Esophagus muscularis mucosa (tissue), 4 donors: Measurements from ENCODE around the gene FBN1. TPM values are rescaled to one million over a fixed set of nuclear protein-coding genes. Genes with fewer than 3 reads are reported as not detected.

ENCODE experiments used
- DNase-seq: peaks from one replicate; pipeline ENCODE4 v3.0.0-alpha.2; 2017; ENCODE audit errors: extremely low spot score
- H3K27ac ChIP-seq, 4 donors: fragments of 200-600 bp; sonication (generic); replicated peaks in 1 of 4; 1 replicate in 3 of 4; 2 replicates in 1 of 4; pipeline ENCODE4 v1.5.1; 2016 to 2019; ENCODE audit warnings: mild to moderate bottlenecking in 1 of 4
- H3K27me3 ChIP-seq, 4 donors: fragments of 200-600 bp; sonication (generic); one replicate each; pipeline versions ENCODE4 v1.5.1 to v1.6.0; 2016 to 2019
- H3K36me3 ChIP-seq, 4 donors: fragments of 200-600 bp; sonication (generic); one replicate each; pipeline ENCODE4 v1.5.1; 2016 to 2019
- H3K4me1 ChIP-seq, 4 donors: fragments of 200-600 bp; sonication (generic); one replicate each; pipeline ENCODE4 v1.5.1; 2016 to 2019
- H3K4me3 ChIP-seq, 4 donors: fragments of 200-600 bp; sonication (generic); 1 replicate in 2 of 4; 2 replicates in 2 of 4; pipeline ENCODE4 v1.5.1; 2016 to 2019; ENCODE audit warnings: mild to moderate bottlenecking in 4 of 4, moderate library complexity in 1 of 4
- H3K9me3 ChIP-seq, 4 donors: fragments of 200-600 bp; sonication (generic); 1 replicate in 3 of 4; 2 replicates in 1 of 4; pipeline ENCODE4 v1.5.1; 2016 to 2019
- EP300 ChIP-seq: sonication (generic); formaldehyde crosslinking; IDR thresholded peaks from one replicate; pipeline ENCODE4 v1.6.1; 2017; ENCODE audit warnings: antibody characterized with exemption
- POLR2A ChIP-seq: fragments of 450-650 bp; IDR thresholded peaks from one replicate; pipeline ENCODE4 v1.6.1; 2017; ENCODE audit warnings: antibody characterized with exemption, moderate library complexity, mild to moderate bottlenecking, low read depth
- POLR2AphosphoS5 ChIP-seq, 2 donors: sonication (generic); formaldehyde crosslinking; IDR thresholded peaks; one replicate each; pipeline ENCODE4 v1.6.1; 2017; ENCODE audit warnings: antibody characterized with exemption in 2 of 2
- WGBS: methylation state at CpG from one replicate; pipeline ENCODE4 v1.1.5; 2018; 5-methylcytosine and 5-hydroxymethylcytosine counted together
- intact Hi-C: fragments of 100-400 bp; cut with DNase I; formaldehyde crosslinking; loops from one replicate; pipeline ENCODE4 v1.15.1; 2023
- total RNA-seq, 4 donors: library from RNA; depleted of rRNA; stranded (reverse); fragments of >200 nt; gene quantifications; one replicate each; pipeline versions ENCODE4 v1.1.0 to v1.2.1, GENCODE V29; 2016
- TF ChIP-seq, protein P1 (sequence below), 3 experiments: fragments of 200-600 bp in 2 of 3; fragments of 450-650 bp in 1 of 3; sonication (generic) in 2 of 3; IDR thresholded peaks; one replicate each; pipeline ENCODE4 v1.5.1; 2017 to 2019; ENCODE audit warnings: antibody characterized with exemption in 3 of 3, mild to moderate bottlenecking in 2 of 3, moderate library complexity in 1 of 3

The FBN1 gene
- 100 to 1,000 TPM; 159 to 253 (median 226) TPM for total RNA-seq

DNA sequence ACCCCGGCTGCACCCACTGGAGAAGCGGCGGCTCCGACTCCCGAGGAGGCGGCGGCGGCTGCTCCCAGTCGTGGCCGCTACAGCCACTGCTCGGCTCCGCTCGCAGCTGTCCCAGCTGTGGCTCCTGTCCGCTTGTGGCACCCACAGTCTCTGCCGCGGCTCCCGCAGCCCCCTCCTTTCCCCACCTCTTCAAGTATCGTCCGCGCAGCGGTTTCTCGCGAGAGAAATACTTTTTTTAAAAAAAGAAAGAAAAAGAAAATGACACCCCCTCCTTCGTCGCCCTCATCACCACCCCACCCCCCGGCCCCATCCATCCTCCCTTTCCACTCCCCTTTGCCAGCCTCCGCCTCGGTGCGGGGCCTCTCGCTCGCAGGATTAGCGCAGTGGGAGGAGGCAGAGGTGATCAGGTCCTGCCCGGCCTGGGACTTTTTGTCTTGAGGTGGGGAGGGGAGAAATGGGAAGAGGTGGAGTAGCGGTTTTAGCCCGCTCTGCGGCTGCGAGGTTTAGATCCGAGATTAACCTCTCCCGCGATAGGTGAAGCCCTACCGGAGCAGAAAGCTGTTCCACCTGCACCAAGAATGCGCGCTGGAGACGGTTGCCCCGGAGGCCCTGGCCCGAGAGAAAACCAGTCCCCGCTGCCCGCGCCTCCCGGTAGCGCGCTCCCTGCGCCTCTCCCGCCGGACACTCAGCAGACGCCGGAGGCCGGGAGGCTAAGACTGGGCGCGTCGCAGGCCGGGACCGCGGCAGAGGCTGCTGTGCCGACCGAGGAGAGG lies at the start of gene FBN1:
TSS of gene FBN1 (minus strand) at position 152 of the 773 bp plus-strand sequence. CDS start 940 bp downstream, outside the sequence.
- Histone ChIP-seq H3K27me3 (no peaks in the 10 kb centered on the region), H3K27ac (peak within 1 kb of the TSS; percentile 92 to 96 (median 95)), H3K4me3 (peak within 1 kb of the TSS; percentile 90 to 93 (median 92)), H3K36me3 (no peaks in the 10 kb centered on the region), H3K9me3 (no peaks in the 10 kb centered on the region), H3K4me1 (peaks cover 0 to 45% (median 36%) of the 10 kb centered on the region in 4 donors)
- intact Hi-C loops: loop anchor here (10.0 kb wide), 3 partner anchors 159 to 291 kb away; no protein-coding TSS in a partner anchor
- under 1% methylated on average over 37 of the region's 66 CpGs for WGBS
- peak; percentile 94 for DNase-seq
- TF ChIP-seq POLR2A (peak; percentile 48), POLR2AphosphoS5 (IDR thresholded peaks at IDR 0.05) (peak; percentile 81 to 95), EP300 (no peak)
- TF ChIP-seq, protein P1, sequence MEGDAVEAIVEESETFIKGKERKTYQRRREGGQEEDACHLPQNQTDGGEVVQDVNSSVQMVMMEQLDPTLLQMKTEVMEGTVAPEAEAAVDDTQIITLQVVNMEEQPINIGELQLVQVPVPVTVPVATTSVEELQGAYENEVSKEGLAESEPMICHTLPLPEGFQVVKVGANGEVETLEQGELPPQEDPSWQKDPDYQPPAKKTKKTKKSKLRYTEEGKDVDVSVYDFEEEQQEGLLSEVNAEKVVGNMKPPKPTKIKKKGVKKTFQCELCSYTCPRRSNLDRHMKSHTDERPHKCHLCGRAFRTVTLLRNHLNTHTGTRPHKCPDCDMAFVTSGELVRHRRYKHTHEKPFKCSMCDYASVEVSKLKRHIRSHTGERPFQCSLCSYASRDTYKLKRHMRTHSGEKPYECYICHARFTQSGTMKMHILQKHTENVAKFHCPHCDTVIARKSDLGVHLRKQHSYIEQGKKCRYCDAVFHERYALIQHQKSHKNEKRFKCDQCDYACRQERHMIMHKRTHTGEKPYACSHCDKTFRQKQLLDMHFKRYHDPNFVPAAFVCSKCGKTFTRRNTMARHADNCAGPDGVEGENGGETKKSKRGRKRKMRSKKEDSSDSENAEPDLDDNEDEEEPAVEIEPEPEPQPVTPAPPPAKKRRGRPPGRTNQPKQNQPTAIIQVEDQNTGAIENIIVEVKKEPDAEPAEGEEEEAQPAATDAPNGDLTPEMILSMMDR (IDR thresholded peaks at IDR 0.05): no peak

DNA sequence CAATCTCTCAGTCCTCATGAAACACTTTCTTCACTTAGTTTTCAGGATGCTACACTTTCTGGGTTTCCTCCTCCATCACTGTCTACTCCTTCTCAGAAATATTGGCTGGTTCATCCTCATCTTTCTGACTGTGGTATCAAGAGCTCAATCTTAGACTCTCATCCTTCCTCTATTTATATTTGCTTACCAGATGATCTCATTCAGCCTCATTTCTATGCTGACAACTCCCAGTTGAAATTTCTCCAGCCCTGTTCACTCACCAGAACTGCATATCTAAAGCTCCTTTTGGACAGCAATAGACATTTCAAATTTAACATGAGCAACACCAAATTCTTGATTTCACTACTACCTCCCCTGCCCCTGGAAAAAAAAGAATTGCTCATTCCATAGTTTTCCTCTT lies 48.0 kb upstream of the FBN1 start:
- no peaks in the 10 kb centered on the region for H3K36me3 ChIP-seq
- TF ChIP-seq POLR2AphosphoS5 (IDR thresholded peaks at IDR 0.05) (no peak), EP300 (no peak), POLR2A (no peak)
- TF ChIP-seq, protein P1 (IDR thresholded peaks at IDR 0.05): no peak
- H3K27ac ChIP-seq: no peak overlapping the region
- no peaks in the 10 kb centered on the region for H3K4me1 ChIP-seq
- H3K9me3 ChIP-seq: peaks cover 0 to 3% (median 0%) of the 10 kb centered on the region in 4 donors
- H3K27me3 ChIP-seq: no peaks in the 10 kb centered on the region
- no peak overlapping the region for H3K4me3 ChIP-seq
- DNase-seq: no peak
- intact Hi-C loops: no loop called here

DNA sequence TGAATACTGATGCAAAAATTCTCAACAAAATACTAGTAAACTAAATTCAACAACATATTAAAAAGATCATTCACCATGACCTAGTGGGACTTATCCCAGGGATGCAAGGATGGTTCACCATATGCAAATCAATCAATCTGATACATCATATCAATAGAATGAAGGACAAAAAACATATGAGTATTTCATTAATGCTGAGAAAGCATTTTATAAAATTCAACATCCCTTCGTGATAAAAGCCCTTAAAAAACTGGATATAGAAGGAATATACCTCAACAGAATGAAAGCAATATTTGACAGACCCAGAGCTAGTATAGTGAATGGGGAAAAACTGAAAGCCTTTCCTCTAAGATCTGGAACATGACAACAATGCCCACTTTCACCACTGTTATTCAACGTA lies 43.0 kb upstream of the FBN1 start:
- TF ChIP-seq EP300 (no peak), POLR2AphosphoS5 (IDR thresholded peaks at IDR 0.05) (no peak), POLR2A (no peak)
- TF ChIP-seq, protein P1 (IDR thresholded peaks at IDR 0.05): no peak
- no peak for DNase-seq
- Histone ChIP-seq H3K27ac (no peak overlapping the region), H3K4me1 (no peaks in the 10 kb centered on the region), H3K27me3 (no peaks in the 10 kb centered on the region), H3K9me3 (peaks cover 0 to 4% (median 0%) of the 10 kb centered on the region in 4 donors), H3K36me3 (no peaks in the 10 kb centered on the region), H3K4me3 (no peak overlapping the region)
- intact Hi-C loops: no loop called here
- WGBS: 45% methylated on average over 2 of the region's 2 CpGs

DNA sequence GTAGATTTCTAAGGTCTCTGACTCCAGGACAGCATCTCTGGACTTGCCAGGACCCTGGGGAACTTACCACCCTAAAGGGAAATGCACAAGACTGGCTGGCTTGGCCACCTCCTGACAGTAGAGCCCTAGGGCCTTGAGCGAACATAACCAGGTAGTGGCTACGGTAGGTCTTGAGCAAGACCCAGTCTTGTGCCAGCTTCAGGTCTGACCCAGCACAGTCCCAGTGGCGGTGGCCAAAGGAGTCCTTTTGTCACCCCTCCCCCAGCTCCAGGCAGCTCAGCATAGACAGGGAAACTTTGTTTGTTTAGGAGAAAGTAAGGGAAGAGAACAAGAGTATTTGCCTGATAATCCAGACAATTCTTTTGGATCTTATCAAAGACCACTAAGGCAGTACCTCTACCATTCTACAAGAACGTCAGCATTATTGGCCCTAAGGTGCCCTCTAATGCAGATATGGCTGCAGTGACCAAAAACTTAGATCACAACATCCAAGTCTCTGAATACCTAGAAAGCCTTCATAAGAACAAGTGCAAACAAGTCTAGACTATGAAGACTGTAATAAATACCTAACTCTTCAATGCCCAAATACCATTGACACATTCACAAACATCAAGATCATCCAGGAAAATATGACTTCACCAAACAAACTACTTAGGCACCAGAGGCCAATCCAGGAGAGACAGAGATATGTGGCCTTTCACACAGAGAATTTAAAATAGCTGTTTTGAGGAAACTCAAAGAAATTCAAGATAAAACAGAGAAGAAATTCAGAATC lies 38.7 kb upstream of the FBN1 start:
- H3K27ac ChIP-seq: no peak overlapping the region
- TF ChIP-seq EP300 (no peak), POLR2AphosphoS5 (IDR thresholded peaks at IDR 0.05) (no peak), POLR2A (no peak)
- TF ChIP-seq, protein P1 (IDR thresholded peaks at IDR 0.05): no peak
- peaks cover 0 to 8% (median 3%) of the 10 kb centered on the region in 4 donors for H3K4me1 ChIP-seq
- H3K9me3 ChIP-seq: peaks cover 0 to 4% (median 0%) of the 10 kb centered on the region in 4 donors
- no peaks in the 10 kb centered on the region for H3K36me3 ChIP-seq
- H3K27me3 ChIP-seq: no peaks in the 10 kb centered on the region
- 96% methylated on average over 4 of the region's 4 CpGs for WGBS
- intact Hi-C loops: no loop called here
- DNase-seq: no peak
- no peak overlapping the region for H3K4me3 ChIP-seq
